NCI-H128 (cell line): ENCODE results near the gene RABGGTA.

ENCODE experiments used
- DNase-seq: peaks from one replicate; lab custom pipeline; 2025; ENCODE audit not compliant: unreplicated experiment; lab: John Stamatoyannopoulos, UW

RABGGTA gene

DNA sequence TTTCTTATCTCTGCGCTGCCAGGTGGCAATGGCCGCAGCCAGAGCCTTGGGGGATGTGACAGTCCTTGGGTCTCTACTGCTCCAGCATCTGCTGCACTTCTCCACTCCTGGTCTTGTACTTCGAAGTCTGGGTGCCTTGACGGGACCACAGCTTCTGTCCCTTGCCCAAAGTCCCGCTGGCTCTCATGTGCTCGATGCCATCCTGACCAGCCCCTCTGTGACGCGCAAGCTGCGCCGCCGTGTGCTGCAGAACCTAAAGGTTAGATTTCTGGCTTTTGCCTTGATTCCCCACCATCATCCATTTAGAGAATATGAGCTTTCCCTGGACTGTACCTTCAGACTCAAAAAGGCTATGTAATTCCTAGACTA lies 32.6 kb upstream of the RABGGTA start:
- DNase-seq, result no peak

DNA sequence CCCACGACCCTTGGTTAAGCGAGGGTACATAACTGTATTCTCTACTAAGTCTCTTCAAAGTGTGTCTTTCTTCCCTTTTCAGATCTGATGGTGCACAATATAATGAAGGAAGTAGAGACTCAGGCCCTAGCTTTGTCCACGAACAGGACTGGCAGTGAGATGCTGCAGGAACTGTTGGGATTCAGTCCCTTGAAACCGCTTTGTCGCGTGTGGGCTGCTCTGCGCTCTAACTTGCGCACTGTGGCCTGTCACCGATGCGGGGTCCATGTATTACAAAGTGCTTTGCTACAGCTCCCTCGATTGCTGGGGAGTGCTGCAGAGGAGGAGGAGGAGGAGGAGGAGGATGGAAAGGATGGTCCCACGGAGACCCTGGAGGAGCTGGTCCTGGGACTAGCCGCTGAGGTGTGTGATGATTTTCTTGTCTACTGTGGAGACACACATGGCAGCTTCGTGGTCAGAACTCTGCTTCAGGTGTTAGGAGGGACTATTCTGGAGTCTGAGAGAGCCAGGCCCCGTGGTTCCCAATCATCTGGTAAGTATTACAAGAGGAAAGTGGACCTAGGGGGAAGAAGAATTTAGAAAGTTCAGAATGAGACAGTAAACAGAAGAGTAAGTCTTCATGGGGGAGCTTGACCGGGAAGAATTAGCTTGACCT lies 29.1 kb upstream of the RABGGTA start:
- DNase-seq, result no peak

DNA sequence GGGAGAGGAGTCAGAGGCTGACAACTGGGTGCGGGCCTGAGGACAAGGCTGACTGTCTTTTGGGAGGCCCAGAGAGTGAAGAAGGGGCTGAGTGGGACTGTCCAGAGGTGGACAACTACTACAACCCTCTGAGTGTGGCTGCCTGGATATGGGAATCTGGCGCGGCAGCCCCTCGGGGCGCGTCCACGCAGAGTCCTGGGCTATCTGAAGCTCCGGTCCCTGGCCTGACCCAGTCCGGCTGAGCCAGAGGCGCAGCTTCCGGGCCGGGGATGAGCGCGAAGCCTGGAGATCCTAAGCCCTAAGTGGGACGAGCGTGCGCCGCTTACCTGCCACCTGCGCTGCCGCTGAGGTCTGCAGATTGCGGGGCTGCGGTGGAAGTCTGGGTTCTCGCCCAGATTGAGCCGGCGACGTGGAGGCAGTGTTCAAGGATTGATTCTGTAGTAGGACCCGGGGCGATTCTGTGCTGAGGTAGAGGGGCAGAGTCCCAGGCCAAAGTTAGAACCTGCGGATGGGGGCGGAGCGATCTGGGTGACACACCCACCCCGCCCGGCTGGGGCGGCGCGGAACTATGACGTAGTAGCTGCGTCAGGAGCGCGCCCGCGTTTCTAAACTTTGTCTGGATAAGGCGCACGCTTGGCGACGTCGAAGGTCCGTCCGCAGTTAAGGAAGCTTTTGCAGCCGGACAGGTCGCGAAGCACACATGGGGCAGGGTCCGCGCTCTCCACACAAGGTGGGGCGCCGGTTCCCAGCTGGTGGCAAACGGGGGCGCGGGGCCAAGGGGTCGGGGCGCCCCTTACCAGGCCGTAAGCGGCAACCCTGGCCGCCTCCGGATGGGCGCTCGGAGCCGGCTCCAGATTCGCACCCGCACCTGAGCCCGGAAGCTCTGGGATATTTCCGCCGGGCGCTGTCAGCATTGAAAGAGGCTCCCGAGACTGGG lies 28.1 kb upstream of the RABGGTA start, which contains the start of the genes DHRS1 and NOP9:
Gene DHRS1, minus strand, starts transcription at position 526 of the 937 bp plus-strand sequence. CDS start 674 bp downstream, outside the sequence.
Gene NOP9, plus strand, starts transcription at position 596 of the 937 bp plus-strand sequence. Its CDS starts 105 bp downstream, at position 701.
- peak; percentile 63 for DNase-seq

DNA sequence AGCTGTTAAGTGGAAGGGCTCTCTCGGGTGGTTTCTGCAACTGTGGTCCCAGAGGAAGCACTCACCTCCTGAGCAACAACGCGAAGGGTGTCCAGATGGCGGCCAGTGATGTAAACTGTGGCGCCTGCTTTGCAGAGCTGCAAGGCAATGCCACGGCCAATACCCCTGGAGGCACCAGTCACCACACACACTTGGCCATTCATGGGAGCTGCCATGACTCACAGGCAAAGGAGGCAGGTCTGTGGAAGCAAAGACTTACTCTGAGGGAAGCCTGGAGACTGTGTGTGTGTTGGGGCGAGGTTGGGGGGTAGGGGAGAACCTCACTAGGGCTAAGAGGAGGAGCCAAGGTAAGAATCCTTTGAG lies 27.5 kb upstream of the RABGGTA start:
- no peak for DNase-seq

DNA sequence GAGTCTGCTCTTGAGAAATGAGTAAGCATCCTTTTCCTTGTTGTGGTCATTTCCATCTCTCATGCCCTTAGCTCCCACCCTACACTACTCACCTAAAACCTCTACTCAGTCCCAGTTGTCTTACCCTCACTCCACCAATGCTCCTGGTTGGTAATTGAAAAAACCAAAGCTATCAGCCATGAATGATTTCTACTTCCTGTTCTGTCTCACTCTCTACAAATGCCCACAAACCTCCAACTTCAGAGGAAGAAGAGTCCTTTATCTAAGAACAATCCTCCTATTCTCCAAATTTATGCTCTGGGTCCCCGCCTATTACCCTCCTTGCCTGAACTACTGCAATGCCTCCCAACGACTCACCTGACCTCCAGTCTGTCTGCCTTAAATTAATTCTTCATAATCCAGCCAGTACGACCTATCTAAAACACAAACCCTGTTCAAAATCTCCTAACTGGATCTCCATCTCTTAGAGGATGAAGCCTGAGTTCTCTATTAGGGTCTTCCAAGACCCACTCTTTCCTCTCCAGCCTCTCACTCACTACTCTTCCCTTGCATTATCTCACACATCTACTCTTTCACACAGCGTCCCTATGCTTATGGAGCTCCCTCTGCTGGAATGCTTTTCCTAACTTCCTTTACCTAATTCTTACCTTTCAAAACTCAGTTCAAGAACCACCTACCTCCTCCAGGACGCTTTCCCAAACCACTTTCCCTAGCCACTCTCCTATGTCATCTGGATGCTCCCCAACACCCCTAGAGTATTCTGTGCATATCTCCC lies 26.0 kb upstream of the RABGGTA start:
- DNase-seq, result no peak

DNA sequence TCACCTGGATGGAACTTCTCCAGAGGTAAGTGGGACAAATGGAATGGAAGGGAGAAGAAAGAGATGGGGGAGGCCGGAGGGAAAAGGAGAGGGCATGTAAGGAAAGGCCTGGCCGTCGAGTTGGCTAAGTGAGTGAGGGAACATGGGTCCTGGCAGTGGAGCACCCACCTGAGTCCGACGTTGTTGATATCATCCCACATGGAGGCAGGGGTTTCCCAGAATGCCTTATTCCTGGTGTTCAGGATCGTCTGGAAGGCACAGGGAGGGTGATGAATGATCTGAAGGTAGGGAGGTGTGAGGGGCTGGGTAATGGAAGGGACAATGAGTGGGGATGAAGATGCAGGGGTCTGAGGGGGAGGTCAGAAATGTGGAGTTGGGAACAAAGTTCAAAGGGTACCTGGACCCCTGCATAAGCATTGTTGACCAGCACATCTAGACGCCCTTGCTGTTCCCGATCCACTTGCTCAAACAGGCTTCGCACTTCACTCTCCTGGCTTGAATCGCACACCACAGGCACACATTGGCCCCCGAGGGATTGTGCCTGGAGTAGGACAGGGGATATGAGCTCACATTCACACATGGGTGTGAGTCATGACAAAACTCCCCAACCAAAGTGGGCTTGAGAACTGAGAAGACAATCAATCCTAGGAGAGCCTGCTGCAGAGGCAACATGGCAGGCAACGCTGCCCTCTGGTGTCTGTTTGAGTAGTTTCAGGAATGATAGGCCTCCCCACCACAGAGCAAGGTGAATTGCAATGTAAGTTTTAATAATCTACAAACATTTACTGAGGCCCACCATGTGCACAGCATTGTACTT lies 25.2 kb upstream of the RABGGTA start:
- DNase-seq, result no peak

DNA sequence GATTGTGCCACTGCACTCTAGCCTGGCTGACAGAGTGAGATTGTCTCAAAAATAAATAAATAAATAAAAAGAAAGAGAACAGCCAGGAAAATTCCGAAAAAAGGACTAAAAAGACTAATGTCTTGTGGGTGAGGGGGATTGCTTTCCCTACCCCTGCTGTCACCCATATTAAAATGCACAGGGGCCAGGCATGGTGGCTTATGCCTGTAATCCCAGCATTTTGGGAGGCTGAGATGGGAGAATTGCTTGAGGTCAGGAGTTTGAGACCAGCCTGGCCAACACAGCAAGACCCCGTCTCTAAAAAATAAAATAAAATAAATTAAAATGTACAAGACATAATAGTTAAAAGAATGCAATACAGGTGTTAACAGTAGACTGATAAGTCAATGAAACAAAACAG lies 22.1 kb upstream of the RABGGTA start:
- DNase-seq, result no peak

DNA sequence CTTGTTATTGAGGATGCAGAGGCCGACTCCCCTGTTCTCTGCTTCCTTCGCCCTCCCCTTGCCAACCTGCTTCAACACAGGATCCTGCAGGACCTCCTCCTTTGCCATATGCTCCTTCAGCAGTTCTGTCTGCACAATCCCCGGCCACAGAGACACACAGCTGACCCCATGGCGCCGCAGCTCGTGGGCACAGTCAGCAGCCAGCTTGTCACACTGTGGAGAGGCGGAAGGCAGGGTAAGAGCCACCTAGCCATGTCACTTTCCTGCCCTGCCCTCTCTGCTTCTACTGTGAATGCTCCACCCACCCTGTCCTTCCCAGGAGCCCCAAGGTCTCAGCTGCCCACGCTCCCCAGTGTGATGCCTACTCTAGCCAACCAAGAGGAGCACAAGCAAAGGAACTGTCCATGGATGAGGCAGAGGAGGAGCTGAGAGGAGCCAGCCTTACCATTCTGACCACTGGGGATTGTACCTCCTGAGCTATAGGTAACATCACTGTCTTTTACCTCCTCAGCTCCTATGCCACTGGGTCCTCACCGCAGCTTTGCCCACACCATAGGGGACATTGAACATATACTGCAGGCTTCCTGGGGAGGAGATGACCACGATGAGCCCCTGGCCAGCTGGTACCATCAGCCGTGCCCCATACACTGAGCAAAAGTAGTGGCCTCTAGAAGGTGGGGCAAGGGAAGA lies 20.9 kb upstream of the RABGGTA start:
- no peak for DNase-seq

DNA sequence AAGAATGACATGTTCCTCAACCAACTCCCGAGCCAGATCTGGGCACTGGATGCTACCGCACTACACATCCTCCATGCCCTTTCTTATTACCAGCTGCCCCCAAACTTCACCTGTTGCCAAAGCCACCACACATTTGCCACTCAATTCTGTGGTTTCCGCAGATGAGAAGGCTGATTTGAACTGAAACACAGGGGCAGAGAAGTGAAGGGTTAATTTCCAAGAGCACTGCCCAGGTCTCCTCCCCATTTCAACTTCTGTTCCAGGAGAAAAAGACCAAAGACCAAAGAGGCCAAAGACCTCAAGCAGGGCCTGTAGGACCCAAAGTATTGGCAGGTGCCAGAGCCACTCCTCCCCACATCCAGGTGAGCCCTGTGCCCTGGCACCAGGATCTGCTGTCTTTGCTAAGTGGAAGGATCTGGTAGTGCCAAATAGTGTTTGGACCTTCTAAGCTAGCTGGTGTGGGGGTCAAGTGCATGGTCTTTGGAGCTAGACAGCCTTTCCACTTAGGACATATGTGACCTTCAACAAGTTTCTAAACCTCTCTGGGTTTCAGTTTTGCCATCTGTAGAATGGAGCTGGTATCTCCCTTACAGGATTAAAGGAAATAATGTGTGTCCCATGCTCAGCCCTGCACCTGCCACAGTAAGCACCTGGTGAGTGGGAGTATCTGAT lies 20.2 kb upstream of the RABGGTA start:
- DNase-seq, result no peak

DNA sequence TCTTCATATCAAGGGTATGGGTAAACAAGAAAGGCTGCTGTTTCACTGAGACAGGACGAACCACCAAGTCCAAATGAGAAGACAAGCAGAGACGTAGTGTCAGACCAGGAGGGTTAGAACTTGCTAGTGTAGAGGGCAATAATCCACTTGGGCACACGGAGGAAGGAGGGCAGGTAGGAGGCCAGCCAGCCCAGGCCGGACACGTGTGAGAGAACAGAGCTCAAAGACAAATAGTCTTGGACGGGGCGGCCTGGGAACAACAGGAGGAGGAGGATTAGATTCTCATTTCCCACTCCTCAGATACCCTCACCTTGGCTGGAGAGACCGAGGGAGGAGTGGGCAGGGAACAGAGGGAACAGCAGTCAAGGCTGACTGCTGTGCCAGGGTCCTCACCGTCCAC lies 19.3 kb upstream of the RABGGTA start:
- no peak for DNase-seq

DNA sequence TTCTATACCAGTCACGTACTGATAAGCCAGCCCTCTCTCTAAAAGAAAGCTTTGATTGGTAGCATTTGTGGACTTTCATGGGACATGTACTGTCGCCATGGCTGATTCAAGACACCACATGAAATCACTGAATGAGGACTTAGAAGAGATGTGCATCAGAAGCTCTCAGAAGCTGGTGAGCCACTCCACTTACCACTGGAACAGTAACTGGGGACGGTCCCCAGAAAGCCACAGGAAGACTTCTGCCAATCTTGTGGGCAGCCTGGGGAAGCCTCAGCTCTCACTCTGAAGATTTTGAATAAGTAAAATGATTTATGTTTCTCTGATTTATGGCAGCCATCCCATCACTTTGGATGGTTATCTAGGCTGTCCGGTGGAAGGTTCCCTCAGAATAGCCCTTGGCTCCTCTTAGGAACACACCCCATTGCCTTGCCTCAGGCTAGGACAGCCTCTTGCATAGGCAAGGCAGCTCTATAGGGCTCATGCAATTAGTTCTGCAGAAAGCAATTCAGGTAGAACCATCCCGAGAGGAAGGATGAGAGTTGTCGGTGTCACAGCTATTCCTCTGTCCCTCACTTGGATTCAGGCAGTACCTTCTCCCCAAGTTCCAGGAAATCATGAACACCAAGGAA lies 18.4 kb upstream of the RABGGTA start:
- DNase-seq, result no peak

DNA sequence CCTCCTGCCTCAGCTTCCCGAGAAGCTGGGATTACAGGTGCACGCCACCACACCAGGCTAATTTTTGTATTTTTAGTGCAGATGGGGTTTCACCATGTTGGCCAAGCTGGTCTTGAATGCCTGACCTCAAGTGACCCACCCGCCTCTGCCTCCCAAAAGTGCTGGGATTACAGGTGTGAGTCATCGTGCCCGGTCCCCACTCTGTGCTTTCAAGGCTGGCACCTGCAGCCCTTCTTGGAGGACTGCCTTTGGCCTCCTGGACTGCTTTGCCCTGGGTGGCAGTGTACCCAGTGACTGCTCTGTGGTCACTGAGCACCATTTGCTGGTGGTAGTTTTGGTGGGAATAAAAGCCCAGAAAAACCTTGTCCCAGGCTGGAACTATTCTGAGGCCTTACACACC lies 15.6 kb upstream of the RABGGTA start:
- DNase-seq, result no peak

DNA sequence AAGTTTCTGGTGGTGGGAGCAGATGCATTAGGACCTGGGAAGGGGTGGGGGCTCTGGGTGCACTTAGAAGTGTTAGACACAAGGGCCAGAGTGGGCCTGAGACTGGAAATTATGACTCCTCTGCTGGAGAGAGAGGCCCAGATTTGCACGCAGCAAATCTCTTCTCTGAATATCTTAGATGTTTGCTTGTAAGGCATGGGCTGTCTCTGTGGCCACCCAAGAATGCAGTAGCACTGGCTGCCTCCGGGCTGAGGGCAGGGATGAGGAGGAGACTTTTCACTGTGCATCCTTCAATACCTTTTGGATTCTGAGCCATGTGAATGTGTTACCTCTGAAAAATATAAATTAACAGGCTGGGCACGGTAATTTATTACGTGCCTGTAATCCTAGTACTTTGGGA lies 14.0 kb upstream of the RABGGTA start:
- DNase-seq, result no peak

DNA sequence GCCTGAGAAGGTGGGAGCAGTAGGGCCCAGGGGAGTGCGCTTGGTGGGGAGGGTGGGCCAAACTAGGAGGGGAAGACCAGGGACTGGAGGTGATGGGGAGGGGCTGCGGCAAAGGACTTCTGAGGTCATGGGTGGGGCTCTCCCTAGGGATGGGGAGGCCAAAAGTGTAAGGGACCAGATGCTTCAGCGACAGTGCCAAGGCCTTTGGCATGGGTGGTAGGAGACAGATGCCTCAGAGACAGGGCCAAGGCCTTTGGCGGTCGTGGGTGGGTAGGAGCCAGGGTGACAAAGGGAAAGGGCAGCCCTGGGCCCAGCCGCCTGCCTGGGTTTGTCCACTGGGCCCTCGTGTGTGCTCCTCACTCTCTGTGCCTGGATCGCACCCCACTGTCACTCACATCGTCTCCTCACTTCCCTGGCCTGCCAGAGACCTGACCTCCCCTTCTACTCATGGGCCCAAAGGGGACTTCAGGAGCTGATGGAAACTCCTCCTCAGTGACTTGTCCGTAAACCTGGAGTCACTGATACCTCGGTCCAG lies 13.2 kb upstream of the RABGGTA start:
- DNase-seq, result no peak

DNA sequence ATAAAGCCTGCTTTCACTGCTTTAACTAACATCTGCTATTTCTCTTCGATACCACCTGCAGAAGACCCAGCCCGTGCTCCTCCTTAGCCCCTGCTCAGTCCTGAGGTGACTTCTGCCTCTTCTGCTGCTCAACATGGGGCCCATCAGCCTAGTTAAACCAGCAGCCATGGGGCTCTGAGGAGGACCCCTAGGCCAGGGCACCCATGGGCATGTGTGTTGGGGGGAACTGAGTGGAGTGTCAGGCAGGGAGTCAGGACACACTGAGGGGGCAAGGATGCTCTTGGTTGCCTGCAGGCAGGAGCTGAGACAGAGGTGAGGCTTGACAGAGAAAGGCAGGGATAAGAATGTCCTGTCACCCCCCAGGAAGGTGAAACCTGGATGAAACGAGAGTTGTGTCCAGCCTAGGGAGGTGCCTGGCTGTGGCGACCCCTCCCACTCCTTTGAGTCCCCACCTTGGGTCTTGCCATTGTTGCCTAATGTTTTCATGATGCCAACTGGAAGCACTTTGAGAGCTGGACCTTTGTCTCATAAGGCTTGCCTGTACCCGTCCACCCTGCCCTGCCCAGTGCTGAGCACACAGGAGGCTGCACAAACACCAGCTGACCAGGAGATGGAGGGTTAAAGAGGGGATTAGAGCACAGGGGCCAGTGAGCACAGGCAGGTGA lies 12.5 kb upstream of the RABGGTA start:
- DNase-seq, result no peak

DNA sequence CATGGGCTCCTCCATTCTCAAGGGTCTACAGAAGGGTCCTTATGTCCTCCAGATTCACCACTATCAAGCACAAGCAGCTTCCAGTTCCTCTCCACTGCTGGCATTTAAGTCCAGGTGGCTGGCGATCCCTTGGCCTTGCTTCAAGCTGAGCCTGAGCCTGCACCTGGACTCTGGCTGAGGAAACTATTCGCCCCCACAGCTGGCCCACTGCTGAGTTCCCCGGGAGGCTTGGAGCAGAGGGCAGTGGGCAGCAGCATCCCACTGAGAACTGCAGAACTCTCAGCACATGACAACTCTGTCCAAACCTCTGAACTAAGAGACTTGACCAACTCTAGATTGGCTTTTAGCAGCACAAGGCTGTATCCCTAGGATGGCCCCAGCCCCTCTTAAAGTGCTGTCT lies 11.3 kb upstream of the RABGGTA start:
- DNase-seq, result no peak

DNA sequence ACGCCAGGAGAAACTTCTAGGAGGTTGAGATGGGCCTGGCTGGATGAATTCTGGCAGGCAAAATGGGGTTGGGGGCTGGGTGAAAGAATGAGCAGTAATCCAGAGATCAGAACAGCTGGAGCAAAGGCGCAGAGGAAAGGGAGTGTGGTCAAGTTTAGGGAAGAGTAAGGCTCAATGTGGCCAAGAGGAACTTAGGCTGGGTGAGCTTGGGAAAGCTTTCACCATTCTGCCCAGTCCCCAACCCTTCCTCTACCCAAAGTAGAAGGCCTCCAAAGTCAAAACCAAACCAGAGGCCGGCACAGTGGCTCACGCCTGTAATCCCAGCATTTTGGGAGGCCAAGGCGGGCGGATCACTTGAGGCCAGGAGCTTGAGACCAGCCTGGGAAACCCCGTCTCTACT lies 10.2 kb upstream of the RABGGTA start:
- DNase-seq, result no peak

DNA sequence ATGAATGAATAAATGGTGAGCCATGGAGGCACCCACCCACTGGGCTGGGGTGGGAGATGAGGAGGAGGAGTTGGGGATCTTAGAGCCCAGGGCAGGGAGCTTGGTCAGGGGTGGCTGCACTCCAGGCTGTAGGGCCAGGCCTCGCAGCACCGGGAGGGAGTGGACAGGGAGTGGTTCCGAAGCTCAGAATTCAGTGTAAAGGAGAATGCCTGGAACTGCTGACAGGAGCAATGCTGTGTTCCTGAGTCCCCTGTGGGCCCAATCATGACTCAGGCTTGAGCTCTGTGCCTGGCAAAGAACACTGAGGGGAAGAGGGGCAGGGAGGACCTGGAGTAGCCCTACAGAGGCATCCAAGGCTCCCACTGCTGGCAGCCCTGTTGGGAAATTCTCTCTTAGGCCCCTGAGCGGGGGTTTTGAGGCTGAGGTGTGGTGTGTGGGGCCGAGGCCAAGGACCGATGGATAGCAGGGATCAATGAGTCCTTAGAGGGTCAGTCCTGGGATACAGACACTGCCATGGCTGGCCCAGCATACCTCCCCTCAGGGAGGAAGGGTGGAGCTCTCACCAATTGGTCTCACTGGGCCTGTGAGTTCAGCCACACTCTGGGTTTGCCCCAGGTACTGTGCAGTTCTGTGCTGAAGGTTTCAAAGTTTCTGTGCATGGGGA lies 9.5 kb upstream of the RABGGTA start:
- DNase-seq, result no peak
